HG03280 (cell line): Measurements from ENCODE around the gene ABHD3.
"Not testable (repeated sequence)": the region's sequence is repeated elsewhere in the genome, so short reads cannot be mapped to it uniquely, and the experiment has no call there.

Experiments
- ATAC-seq: cut with Tn5 transposase; IDR thresholded peaks from one replicate; pipeline ENCODE4 v1.9.1; 2021; ENCODE audit warnings: mild to moderate bottlenecking, moderate library complexity; ENCODE audit not compliant: unreplicated experiment

ABHD3 gene, protein sequence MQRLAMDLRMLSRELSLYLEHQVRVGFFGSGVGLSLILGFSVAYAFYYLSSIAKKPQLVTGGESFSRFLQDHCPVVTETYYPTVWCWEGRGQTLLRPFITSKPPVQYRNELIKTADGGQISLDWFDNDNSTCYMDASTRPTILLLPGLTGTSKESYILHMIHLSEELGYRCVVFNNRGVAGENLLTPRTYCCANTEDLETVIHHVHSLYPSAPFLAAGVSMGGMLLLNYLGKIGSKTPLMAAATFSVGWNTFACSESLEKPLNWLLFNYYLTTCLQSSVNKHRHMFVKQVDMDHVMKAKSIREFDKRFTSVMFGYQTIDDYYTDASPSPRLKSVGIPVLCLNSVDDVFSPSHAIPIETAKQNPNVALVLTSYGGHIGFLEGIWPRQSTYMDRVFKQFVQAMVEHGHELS

DNA sequence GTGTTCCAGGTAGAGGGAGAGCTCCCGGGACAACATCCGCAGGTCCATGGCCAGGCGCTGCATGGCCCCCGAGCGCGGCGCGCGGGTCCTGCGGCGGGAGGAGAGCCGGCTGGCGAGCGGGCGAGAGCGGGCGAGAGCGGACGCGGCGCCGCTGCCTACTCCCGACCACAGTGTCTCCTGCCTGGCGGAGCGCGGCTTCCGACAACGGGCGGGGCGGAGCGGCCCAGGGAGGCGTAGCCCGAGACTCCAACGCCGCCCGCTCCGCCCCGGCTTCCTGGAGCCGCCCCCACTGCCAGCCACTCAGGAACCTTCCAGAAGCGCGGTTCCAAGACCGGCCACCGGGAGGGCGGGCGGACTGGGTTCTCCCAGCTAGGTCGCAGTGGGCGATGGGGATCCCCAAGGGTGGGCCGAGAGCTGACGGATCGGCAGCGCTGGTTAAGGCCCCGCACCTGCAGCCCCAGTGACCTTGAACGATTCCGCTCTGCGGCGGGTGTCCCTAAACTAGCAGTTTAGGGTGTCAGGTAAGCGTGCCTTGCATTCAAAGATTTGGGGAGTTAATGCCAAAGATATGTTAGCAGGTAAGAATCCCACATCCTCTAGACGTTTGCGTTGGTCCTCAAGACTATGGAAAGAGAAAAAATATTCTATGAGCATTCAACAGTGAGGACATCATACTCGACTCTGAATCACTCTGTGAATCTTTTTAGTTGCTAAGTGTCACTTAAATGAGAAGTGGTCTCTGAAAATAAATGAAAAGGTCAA is at the start of gene ABHD3:
Gene ABHD3 (minus strand): TSS at position 172 of the 762 bp plus-strand sequence. CDS start 109 bp downstream, at position 63.
- ATAC-seq: peak; percentile 95

DNA sequence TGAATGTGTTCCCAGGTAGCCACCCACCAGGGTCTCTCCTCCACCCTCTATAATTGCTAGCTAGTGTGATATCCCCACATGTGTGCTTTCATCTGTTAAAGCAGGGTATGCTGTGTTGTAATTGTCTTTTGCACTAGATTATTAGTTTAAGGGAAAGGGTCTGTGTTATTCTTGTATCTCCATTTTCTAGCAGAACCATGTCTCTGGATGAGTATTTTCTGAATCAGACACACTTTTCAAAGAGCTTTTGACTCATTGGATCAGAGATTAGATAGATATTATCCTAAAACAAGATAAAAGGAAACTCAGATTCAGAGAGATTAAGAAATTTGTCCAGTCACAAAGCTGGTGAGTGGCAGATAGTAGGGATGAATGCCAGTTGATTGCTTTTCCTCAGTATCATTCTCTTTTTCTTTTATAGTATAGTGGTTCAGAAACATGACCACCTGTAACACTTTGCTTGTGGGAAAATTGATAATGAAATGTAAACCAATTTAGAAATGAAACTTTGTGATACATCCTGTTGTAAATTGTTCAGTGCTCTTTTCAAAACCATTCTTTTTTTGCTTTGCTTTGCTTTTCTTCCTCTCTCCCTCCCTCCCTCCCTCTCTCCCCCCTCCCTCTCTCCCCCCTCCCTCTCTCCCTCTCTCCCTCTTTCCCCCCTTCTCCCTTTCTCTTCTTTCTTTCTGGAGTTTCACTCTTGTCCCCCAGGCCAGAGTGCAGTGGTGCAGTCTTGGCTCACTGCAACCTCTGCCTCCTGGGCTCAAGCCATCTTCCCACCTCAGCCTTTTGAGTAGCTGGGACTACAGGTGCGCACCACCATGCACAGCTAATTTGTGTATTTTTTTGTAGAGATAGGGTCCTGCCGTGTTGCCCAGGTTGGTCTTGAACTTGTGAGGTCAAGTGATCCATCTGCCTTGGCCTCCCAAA is 43.5 kb upstream of the ABHD3 start:
- no peak for ATAC-seq

DNA sequence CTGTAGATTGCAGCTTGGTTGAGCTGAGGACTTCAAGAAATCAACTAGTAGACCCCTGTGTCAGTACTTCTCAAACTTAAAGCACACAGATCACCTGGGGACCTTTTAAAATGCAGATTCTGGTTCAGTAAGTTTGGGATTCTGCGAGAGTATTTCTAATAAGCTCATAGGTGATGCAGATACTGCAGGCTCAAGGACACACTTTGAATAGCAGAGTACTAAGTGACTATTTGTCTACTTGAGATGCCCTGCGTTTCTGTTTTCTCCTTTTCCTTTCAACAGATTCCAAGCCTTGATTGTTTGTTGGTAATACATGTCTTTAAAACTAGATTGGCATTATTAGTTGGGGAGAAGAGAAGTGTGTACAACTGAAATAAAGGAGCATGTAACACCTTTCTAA is 42.7 kb upstream of the ABHD3 start:
- ATAC-seq: no peak

DNA sequence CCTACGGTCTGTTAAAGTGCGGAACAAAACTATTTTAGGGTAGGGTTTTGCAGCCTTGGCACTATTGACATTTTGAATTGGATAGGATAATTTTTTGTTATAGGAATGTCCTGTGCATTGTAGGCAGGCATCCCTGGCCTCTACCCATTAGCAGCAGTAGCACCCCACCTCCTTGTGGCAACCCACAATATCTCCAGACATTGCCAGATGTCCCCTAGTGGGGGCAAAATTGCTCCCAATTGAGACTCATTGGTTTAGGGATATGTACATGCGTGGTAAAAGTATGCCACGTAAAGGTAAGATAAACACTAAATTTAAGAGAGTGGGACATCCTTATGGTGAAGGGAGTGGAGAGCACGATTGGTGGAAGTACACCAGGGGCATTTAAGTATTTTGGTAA is 40.7 kb upstream of the ABHD3 start:
- ATAC-seq: no peak

DNA sequence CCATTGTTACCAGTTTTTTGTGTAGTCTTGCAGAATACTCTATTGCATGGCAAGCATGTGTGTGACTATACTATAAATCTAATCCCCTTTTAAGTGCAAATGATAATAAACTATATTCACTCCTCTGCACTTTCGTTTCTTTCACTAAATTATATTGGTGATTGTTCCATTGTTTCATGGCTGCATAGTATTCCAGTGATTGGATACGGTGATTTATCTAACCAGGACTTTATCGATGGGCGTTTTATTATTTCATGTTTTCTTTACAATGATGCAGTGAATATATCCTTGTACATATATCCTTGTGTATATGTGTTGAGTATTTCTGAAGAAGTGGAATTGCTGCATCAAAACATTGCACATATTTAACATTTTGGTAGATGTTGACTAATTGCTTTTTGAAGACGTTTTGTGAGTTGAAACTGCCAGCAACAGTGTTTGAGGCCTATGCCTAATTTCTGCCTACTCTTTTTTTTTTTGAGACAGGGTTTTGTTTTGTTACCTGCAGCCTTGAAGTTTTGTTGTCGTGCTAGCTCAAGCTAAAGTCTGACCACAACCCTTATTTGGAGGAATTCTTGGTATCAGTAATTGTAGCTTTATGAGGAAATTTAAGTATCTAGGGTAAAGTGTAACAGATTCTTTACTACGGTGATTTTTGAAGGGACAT is 38.7 kb upstream of the ABHD3 start:
- no peak for ATAC-seq

DNA sequence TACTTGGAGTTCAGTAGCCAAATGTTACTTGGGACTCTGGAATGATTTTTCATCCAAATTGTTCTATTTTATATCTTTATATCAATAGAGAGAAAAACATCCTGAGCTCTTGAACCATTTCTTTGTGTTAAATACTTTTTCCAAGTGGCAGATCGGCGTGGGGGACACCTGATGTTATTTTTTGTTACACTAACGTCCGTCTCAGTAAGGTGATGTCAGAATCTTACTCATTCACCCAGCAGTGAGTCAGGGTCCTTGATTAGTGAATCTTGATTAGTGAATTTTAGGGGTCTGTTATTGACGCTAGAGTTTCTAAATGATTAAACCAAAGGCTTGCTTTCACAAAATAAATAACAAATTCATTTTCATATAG is 37.7 kb upstream of the ABHD3 start:
- no peak for ATAC-seq

DNA sequence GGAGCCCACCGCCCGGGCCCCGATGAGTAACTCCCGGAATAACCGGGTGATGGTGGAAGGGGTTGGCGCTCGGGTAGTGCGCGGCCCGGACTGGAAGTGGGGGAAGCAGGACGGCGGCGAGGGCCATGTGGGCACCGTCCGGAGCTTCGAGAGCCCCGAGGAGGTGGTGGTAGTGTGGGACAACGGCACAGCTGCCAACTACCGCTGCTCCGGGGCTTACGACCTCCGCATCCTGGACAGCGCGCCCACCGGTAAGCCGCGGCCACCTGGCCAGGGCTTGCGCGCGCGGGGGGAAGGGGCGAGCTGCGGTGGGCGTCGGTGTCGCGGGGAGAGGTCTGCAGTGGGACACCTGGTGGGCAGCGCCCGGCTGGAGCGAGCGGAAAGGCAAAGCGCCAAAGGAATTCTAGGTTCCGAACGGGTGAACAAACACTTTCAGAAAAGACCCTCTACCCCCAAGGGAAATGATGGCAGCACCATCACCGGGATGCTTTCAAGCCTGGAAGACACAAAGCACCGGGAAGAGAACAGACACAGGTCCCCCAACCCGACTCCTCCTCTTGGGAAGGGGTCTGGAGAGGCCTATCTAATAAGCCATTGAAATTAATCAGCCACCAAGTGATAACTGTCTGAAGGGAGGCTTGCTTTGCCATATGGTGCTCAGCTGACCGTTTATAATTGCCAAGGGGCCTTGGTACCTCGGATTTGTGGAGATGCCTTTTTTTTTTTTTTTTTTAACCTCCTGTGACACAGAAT is 37.2 kb upstream of the ABHD3 start:
- peak; percentile 19 for ATAC-seq

DNA sequence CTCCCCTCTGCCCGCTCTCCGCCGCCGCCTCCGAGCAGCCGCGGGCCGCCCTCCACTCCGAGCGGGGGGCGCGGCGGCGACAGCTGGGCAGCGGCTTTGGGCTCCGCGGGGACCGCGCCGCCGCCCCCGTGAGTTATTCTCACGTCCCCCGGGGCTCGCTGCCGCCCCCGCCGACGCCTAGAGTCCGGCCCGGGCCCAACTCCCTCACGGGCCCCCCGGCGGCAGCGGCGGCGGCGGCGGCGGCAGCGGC is 36.7 kb upstream of the ABHD3 start:
- no peak for ATAC-seq

DNA sequence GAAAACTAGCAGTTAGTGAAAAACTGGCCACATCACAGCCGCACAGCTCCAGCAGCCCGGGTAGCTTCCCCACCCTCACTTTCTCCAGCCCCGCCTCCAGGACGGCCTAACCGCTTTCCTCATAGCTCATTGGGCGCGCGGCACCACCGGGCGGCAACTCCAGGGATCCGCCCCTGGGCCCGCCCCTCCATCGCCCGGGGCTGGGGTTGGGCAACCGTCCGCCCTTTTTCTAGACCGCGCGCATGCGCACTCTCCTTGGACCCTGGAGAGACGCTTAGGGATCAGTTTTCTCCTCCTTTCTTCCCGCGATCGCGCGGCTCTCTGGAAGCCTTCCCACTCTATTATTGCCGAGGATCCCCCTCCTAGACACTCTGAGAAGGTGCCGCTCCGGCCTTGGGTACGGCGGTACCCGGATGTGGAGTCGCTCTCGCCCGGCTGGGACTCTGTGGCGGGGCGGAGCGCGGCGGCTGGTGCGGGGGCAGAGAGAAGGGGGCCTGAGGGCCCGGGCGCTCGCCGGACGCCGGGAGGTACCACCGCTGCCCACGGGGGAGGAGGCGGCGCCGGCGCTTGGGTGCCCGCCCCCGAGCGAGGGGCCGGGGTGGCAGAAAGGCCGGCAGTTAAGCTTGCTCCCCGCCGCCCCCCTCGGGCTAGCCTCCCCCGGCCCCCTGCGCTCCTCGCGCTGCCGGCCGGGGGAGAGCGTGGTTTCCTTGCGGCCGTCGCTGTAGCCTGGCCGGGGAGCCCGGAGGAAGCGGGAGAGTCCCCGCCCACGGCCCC is 36.2 kb upstream of the ABHD3 start, which contains the start of gene MIB1:
Gene MIB1 (plus strand): TSS at position 255 of the 774 bp plus-strand sequence. CDS start 792 bp downstream, outside the sequence.
- ATAC-seq: peak; percentile 98

DNA sequence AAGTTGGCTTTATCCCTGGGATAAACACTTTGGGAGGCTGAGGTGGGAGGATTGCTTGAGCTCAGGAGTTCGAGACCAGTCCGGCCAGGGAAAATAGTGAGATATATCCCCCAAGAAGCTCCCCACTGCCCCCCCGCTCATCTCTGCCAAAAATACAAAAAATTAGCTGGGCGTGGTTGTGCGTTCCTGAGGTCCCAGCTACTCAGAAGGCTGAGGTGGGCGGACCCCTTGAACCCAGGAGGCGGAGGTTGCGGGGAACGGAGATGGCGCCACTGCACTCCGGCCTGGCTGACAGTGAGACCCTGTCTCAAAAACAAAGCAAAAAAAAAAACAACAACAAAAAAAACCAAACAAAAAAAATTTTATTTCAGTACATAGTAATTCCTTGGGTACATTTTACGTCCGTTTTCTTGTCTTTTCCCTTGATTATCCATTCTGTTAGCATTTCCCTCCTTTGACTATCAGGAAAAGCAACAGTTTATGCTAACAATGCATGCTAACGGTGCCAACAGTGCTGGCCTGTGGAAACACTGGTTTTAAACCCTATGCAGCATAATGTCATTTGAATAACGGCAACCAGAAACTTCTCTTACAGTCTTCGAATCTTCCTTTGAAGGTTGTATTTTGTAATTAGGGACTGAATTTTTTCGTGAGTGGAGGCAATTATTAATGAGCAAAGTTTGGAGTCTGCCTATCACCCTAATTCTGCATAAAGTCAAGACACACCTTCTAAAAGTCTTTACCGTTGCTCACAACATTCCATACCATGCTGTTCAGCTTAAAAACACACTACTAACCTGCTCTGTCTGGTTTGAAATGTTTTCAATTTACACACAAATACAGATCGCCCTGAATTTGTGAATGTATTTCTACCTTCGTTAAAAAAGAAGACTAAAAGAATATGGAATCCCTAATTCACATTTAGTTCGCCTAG is 35.3 kb upstream of the ABHD3 start:
- peak; percentile 1 for ATAC-seq

DNA sequence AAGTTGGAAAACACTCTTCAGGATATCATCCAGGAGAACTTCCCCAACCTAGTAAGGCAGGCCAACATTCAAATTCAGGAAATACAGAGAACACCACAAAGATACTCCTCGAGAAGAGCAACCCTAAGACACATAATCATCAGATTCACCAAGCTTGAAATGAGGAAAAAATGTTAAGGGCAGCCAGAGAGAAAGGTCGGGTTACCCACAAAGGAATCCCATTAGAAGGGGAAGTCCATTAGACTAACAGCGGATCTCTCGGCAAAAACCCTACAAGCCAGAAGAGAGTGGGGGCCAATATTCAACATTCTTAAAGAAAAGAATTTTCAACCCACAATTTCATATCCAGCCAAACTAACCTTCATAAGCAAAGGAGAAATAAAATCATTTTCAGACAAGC is 32.4 kb upstream of the ABHD3 start:
- not testable (repeated sequence) for ATAC-seq

DNA sequence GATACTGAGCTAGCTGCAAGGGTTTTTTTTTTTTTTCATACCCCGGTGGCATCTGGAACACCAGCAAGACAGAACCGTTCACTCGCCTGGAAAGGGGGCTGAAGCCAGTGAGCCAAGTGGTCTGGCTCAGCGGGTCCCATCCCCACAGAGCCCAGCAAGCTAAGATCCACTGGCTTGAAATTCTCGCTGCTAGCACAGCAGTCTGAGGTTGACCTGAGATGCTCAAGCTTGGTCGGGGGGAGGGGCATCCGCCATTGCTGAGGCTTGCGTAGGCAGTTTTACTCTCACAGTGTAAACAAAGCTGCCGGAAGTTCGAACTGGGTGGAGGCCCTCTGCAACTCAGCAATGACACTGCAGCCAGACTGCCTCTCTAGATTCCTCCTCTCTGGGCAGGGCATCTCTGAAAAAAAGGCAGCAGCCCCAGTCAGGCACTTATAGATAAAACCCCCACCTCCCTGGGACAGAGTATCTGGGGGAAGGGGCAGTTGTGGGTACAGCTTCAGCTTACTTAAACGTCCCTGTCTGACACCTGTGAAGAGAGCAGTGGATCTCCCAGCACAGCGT is 31.0 kb upstream of the ABHD3 start:
- ATAC-seq: no peak

DNA sequence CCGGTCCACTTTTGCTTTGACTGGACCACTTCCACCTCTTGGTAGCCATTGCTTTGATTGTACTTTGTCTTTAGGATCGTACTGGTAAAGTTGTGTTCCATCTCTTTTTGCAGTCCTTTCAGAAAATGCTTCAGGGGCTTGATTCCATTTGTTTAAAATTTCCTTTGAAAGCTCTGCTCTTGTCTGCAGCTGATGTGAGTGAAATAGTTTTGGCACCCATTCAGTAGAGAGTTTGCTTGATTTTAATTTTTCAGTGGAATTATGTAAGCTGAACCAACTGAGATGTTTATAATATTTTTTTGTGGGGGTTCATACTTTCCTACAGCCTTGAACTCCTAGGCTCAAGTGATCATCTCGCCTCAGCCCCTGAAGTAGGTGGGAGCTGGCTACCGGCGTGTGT is 28.4 kb upstream of the ABHD3 start:
- ATAC-seq: no peak

DNA sequence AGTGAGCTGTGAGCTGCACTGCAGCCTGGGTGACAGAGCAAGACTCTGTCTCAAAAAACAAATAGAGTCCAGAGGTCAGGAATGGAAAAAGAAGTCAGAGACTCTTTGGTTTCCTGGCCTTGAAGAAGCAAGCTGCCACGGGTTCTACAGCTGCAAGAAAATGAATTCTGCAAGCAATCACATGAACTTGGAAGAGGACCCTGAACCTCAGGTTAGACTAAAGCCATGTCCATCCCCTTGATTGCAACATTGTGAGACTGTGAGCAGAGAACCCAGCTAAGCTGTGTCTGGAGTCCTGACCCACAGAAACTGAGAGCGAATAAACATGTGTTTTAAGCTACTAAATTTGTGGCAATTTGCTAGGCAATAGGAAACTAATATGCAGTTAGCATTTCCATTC is 23.1 kb upstream of the ABHD3 start:
- no peak for ATAC-seq

DNA sequence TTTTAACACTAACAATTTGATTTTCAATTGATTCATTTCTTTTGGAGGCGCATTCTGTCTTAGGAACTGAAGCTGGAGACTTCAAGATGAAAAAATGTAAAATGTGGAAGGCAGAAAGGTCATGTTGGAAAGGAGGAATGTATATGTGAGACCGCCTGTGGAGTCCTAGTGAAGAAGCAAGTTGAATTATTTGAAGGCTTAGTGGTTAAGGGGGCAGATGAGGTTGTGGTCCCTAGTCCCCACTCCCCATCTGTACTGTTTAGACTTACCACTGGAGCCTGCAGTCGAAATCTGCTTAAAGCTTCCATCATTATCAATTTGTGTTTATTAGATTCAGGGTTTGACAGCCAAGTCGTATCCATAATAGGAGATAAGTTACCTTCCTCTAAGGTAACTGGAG is 20.6 kb upstream of the ABHD3 start:
- no peak for ATAC-seq

DNA sequence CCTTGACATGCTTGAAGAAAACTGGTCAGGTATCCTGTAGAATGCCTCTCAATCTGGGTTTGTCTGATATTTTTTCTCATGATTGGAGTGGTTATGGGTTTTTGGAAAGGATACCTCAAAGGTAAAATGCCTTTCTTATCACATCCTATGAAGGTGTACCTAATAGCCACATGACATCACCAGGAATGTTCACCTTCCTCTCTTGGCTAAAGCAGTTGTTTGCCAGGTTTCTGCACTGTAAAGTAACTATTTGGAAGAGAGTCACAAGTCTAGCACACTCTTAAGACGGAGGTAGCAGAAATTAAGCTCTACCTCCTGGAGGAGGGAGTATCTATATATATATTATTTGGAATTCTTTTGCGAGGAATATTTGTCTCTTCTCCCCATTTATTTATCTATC is 18.1 kb upstream of the ABHD3 start:
- ATAC-seq: no peak

DNA sequence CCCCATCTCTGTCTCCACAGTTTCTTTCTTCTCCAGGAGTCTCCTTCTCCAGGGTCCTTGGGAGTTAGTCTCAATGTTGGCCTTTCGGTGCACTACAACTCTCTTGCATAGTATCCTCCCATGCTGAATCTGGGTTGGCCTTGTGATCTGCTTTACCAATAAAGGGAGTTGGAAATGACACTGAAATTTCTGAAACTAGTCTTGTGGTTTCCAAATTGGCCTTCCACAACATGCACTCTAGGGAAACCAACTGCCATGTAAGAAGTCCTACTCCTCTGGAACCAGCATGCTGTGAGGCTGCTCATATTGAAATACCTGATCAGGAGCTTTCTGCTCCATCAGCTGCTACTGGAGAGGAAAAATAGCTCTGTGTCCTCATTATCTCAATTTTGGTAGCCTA is 9.9 kb upstream of the ABHD3 start:
- ATAC-seq: no peak

DNA sequence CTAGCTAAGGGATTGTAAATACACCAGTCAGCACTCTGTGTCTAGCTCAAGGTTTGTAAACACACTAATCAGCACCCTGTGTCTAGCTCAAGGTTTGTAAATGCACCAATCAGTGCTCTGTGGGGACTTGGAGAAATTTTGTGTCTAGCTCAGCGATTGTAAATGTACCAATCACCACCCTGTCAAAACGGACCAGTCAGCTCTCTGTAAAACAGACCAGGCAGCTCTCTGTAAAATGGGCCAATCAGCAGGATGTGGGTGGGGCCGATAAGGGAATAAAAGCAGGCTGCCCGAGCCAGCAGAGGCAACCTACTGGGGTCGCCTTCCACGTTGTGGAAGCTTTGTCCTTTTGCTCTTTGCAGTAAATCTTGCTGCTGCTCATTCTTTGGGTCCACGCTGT is 2.6 kb upstream of the ABHD3 start:
- not testable (repeated sequence) for ATAC-seq
